ENCODE results near the gene AURKAIP1. TPM values are rescaled to one million over a fixed set of nuclear protein-coding genes. Genes with fewer than 3 reads are reported as not detected.

The AURKAIP1 gene
- total and polyA plus RNA-seq, 9 of the 15 experiments (the other 6 are each of a cell fraction or from before 2014, with no cell fraction given) = 7.8 to 478 (median 92.0) TPM

- no peak for TF ChIP-seq E2F6 (IDR thresholded peaks at IDR 0.05; ENCODE audit: borderline replicate concordance in 1 of 2, extremely low read depth in 1 of 2, insufficient read depth in 1 of 2, insufficient read length in 1 of 2, low read depth in 1 of 2, low read length in 1 of 2, poor library complexity in 1 of 2, severe bottlenecking in 1 of 2)
- TF ChIP-seq SAP30 (IDR thresholded peaks at IDR 0.05; ENCODE audit: borderline replicate concordance, insufficient read depth, low read depth, low read length, poor library complexity, severe bottlenecking) = peak; percentile 91
- peak; percentile 69 for TF ChIP-seq RNF2 (IDR thresholded peaks at IDR 0.05)
- no peak for TF ChIP-seq ARHGAP35 (IDR thresholded peaks at IDR 0.05; ENCODE audit: partially characterized antibody)
- 0 out of 2 replicates have a peak, but pooled peaks have one; percentile 15 for TF ChIP-seq ZNF764 (CRISPR knock-in tag; IDR thresholded peaks at IDR 0.05; ENCODE audit: low read depth)
- TF ChIP-seq ZNF347 (CRISPR knock-in tag; IDR thresholded peaks at IDR 0.05; ENCODE audit: low read depth) = no peak
- TF ChIP-seq ZNF609 (CRISPR knock-in tag; IDR thresholded peaks at IDR 0.05; ENCODE audit: borderline replicate concordance) = no peak; the same call in 1 of the 2 replicates
- peak; percentile 95 for TF ChIP-seq CCNT2 (IDR thresholded peaks at IDR 0.05; ENCODE audit: borderline replicate concordance, extremely low read depth, insufficient read length, low read depth, low read length)
- TF ChIP-seq UBTF (IDR thresholded peaks at IDR 0.05; ENCODE audit: borderline replicate concordance in 1 of 2, low read depth in 2 of 2, low read length in 2 of 2) = peak in 1 of 2 experiments; percentile 89; a peak in 2 of 4 replicates
- TF ChIP-seq CREB3L1 (IDR thresholded peaks at IDR 0.05; ENCODE audit: borderline replicate concordance, low read depth) = peak; percentile 71; the same call in 1 of the 2 replicates
- TF ChIP-seq PURB (CRISPR knock-in tag; IDR thresholded peaks at IDR 0.05; ENCODE audit: low read depth) = no peak
- no peak for TF ChIP-seq ZSCAN32 (CRISPR knock-in tag; IDR thresholded peaks at IDR 0.05)
- TF ChIP-seq POLR2B (IDR thresholded peaks at IDR 0.05; ENCODE audit: low read depth, partially characterized antibody) = peak; percentile 87
- no peak for TF ChIP-seq ZNF23 (CRISPR knock-in tag; IDR thresholded peaks at IDR 0.05)
- TF ChIP-seq ZNF239 (CRISPR knock-in tag; IDR thresholded peaks at IDR 0.05) = no peak
- no peak for TF ChIP-seq CHCHD3 (CRISPR knock-in tag; IDR thresholded peaks at IDR 0.05)
These were observed 24.3 kb upstream of the AURKAIP1 start, which contains the start of gene CCNL2 (continued) for GRCh38 chr1:1399187-1399871.

Measured in K562 (cell line).